ENCODE measurements around the gene KAT6B.
A peak's percentile ranks its signal among the peaks of the same experiment; 100 is the strongest.

KAT6B gene

DNA sequence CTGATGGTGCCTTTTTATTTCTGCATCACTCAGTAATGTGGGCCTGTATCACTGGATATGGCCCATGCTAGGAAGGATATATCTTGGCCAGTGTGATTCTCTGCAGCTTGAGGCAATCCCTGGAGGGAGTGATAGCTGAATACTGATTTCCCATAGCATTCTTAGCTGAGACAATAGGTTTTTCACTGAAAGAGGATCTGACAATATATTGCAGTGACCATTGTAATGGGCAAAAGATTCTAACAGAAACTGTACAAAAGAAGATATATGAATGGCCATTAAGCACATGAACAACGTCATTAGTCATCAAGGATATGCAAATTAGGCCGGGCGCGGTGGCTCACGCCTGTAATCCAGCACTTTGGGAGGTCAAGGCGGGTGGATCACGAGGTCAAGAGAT is 117.8 kb downstream of the KAT6B start:
- Mint-ChIP-seq H3K36me3 (ENCODE audit: low read depth) (no peaks in the 10 kb centered on the region), H3K27ac (no peak overlapping the region), H3K27me3 (no peaks in the 10 kb centered on the region), H3K4me1 (ENCODE audit: low read depth) (peaks cover 35% of the 10 kb centered on the region), H3K9me3 (peaks cover 2% of the 10 kb centered on the region), H3K4me3 (no peak overlapping the region)
- no peak for DNase-seq

DNA sequence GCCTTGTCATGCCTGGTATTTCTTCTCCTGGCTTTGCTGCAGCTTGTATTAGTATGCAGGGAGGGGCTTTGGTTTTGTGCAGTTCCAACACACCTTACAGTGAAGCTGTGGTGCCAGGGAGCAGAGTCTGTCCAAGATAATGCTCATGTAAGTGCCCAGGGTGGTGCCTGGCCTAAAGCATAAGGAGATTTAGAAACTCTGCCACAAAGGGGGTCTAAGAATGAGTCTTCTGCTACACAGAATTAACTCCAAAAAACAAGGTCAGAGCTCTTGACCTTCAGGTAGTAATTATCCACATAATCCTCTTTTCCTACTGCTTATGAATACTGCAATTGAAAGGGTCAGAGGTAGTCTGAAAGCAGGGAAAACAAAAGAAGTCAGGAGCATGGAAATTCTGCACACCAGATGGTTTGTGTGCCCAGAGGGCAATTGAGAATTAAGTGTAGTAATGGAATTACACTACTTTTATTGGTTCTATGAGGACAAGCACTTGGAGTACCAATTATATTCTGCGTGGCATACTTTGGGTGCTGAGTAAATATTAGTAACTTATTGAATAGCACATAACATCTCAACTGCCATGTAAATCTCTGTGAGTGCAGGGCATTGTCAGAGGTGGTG is 121.5 kb downstream of the KAT6B start:
- Mint-ChIP-seq H3K27me3 (no peaks in the 10 kb centered on the region), H3K9me3 (peaks cover 2% of the 10 kb centered on the region), H3K27ac (no peak overlapping the region), H3K36me3 (ENCODE audit: low read depth) (no peaks in the 10 kb centered on the region), H3K4me1 (ENCODE audit: low read depth) (peaks cover 51% of the 10 kb centered on the region), H3K4me3 (no peak overlapping the region)
- no peak for DNase-seq

DNA sequence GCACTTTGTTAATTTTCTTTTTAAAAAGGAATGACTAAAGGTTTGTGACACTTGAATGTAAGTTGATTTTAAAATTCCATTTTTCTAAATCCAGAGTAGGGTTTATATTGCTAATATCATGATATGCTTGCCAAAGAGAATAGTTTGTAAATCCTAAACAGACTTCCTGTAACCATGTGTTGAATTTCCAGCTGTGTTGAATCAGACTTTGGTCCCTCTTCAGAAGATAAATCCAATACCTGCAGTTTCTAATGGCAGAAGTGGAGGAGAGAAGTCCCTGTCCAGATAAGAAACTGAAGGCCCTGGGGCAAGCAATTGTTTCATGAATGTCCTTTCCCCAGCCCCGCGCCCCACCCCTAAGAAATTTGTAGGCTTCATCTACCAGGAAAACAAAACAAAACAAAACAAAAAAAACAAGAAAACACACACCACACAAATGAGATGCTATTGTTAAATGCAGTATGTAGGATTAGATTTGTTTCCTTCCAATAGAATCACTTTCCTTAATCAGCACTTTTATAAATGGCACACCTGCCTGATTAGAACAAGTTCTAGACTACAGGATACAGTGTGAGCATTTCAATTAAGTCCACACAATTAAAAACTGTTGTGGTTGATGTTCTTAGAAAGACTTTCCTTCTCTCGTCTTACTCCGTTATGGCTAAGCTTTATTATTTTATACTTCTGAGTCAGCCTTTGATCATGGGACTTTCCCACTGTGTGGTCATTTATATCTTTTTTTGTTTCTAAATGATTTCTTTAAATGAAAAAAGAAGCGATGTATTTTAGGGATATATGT is 122.8 kb downstream of the KAT6B start:
- H3K27me3 Mint-ChIP-seq: no peaks in the 10 kb centered on the region
- H3K27ac Mint-ChIP-seq: peak overlapping the region; percentile 51
- no peaks in the 10 kb centered on the region for H3K36me3 Mint-ChIP-seq (ENCODE audit: low read depth)
- no peak for DNase-seq
- H3K9me3 Mint-ChIP-seq: no peaks in the 10 kb centered on the region
- peaks cover 56% of the 10 kb centered on the region for H3K4me1 Mint-ChIP-seq (ENCODE audit: low read depth)
- no peak overlapping the region for H3K4me3 Mint-ChIP-seq

DNA sequence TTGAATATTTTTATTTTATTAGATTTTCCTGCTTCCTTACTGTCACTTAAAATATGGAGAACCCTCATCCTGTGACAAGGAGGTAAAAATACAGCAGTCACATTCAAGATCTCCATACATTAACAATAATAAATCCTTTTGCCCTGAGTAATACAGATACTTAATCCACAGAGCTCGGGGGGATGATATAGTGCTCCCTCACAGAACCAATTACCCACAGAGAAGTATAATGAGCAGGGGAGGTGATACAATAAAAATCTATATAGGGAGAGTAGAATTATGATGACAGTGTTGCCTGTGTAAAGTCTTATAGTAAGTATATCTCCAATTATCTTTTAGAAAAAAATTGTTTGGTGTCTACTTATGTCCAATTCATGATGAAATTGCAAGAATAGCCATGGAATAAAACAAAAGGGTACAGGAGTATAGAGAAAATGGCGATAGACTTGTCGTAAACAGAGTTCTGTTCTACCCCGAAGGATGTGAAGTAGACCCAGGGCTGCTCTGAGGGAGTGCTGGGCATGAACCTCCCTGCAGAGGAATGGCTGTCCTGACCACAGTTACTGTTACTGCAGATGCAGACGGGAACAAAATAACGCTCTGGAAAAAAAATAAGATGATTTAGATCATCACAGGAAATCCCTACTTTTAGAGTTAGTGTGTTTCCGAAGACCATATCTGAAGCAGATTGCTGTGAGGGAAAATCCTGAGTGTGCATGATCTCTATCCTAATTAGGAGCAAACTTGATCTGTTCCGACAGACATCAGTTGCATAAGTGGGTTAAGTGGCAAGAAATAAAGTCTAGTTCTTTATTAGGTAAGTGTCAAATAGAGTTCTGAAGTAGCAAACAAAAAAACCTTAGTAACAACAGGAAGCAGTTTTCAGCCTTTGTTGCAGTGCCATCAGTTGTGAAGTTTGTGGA is 123.7 kb downstream of the KAT6B start:
- Mint-ChIP-seq H3K9me3 (no peaks in the 10 kb centered on the region), H3K27me3 (no peaks in the 10 kb centered on the region), H3K27ac (no peak overlapping the region), H3K4me3 (no peak overlapping the region), H3K36me3 (ENCODE audit: low read depth) (no peaks in the 10 kb centered on the region), H3K4me1 (ENCODE audit: low read depth) (peaks cover 57% of the 10 kb centered on the region)
- no peak for DNase-seq

DNA sequence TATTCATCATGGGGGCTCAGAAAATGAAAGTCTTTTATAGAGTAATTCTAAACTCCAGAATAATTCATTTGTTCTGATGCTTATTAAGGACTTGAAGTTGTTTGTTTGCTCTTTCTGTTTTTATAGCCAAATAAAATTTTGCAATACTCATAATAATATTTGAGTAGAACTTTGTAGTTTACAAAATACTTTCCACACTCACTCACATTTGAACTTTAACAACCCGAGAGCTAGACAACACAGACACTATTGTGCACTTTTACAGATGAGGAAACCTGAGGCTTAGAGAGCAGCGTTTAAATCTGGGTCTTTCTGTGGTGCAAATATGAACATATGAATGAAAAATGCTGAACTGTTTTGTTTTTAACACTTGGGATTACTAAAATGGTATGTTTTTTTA is 126.8 kb downstream of the KAT6B start:
- DNase-seq: no peak
- no peak overlapping the region for H3K27ac Mint-ChIP-seq
- H3K4me3 Mint-ChIP-seq: no peak overlapping the region
- no peaks in the 10 kb centered on the region for H3K27me3 Mint-ChIP-seq
- H3K4me1 Mint-ChIP-seq (ENCODE audit: low read depth): peaks cover 64% of the 10 kb centered on the region
- no peaks in the 10 kb centered on the region for H3K9me3 Mint-ChIP-seq
- no peaks in the 10 kb centered on the region for H3K36me3 Mint-ChIP-seq (ENCODE audit: low read depth)

DNA sequence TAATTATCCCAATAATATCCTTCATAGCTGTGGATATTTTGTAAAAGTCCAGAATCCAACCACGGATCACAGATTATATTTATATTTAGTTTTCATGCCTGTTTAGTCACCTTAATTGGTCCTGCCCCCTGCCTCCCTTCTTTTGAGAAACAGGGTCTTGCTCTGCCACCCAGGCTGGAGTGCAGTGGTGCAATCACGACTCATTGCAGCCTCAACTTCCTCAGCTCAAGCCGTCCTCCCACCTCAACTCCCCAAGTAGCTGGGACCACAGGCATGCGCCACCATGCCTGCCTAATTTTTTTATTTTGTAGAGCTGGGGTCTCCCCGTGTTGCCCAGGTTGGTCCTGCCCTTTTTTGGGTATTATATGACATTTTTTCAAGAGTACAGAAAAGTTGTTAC is 129.4 kb downstream of the KAT6B start:
- no peaks in the 10 kb centered on the region for H3K27me3 Mint-ChIP-seq
- peaks cover 49% of the 10 kb centered on the region for H3K4me1 Mint-ChIP-seq (ENCODE audit: low read depth)
- DNase-seq: no peak
- no peak overlapping the region for H3K4me3 Mint-ChIP-seq
- no peak overlapping the region for H3K27ac Mint-ChIP-seq
- H3K36me3 Mint-ChIP-seq (ENCODE audit: low read depth): no peaks in the 10 kb centered on the region
- no peaks in the 10 kb centered on the region for H3K9me3 Mint-ChIP-seq

DNA sequence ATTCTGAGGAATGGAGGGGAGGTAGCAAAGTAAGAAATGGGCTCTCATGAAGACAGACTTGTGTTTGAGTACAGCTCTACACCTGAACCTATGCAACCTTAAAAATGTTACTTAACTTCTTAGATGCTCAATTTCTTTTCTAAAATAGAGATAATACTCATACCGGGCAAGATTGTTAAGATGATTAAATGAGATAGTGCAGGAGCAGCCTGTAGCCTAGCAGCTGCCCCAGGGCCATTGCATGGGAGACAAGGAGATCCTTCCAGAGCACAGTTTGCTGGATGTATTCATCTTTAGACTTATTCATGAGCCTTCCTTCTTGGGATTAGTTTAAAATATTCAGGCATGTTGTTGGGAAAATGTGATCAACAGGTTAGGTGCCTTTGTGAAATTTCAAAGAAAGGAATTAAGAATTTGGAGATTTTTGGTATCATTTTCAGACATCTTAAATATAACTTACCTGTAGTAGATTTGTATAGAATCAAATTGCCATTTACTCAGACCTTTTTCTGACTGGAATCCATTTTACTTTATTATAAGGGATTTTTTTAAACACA is 130.2 kb downstream of the KAT6B start:
- no peaks in the 10 kb centered on the region for H3K27me3 Mint-ChIP-seq
- H3K4me1 Mint-ChIP-seq (ENCODE audit: low read depth): peaks cover 54% of the 10 kb centered on the region
- H3K27ac Mint-ChIP-seq: no peak overlapping the region
- no peak for DNase-seq
- H3K36me3 Mint-ChIP-seq (ENCODE audit: low read depth): peaks cover 3% of the 10 kb centered on the region
- H3K9me3 Mint-ChIP-seq: no peaks in the 10 kb centered on the region
- no peak overlapping the region for H3K4me3 Mint-ChIP-seq

DNA sequence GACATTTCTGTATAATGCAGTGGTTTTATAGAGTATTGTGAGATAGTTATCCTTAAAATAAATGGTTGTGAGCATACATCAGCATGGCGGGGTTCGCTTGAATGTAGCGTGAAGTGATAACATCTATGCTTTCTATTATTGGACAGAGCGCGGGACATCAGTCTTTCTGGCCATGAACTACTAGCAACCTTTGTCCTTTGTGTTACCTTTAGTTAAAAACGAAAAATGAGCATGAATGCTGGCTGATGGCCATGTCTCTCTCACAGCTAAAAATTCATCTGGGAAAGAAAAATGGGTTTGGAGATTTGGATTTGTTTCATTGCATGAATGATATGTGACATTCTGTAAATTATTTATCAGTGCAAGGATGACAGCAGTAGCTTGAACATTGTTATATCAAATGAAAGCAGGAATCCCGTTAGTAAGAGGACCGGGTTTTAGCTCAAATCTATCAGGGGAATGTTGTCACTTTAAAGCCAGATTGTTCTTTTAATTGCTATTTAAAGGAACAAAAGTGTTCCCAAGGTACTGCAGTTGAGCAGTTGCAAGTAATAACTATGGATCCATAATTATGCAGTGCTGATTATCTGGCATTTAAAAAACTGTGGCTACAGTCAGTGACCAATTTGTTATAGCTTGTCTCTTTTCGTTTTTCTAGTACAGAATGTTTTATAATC is 131.0 kb downstream of the KAT6B start:
- Mint-ChIP-seq H3K36me3 (ENCODE audit: low read depth) (peaks cover 3% of the 10 kb centered on the region), H3K4me3 (no peak overlapping the region), H3K4me1 (ENCODE audit: low read depth) (peaks cover 50% of the 10 kb centered on the region), H3K27ac (no peak overlapping the region), H3K9me3 (no peaks in the 10 kb centered on the region), H3K27me3 (no peaks in the 10 kb centered on the region)
- no peak for DNase-seq

DNA sequence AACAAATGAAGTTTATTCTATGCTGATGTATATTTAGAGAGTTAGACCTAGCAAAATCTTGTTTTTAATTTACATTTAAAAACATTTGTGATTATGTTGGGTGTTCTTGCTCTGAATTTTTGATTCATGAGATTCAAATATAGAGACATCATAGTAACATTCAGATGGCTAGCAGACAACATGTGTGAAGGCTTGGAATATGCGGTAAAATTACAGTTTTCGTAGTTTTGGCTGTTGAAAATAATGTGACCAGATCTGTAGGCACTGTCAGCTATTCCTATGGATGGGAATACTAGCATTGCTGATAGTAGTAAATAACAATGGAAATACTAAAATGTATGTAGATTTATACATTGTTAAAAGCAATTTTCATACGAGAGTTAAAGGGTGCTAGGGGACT is 131.9 kb downstream of the KAT6B start:
- peaks cover 3% of the 10 kb centered on the region for H3K36me3 Mint-ChIP-seq (ENCODE audit: low read depth)
- no peak overlapping the region for H3K27ac Mint-ChIP-seq
- H3K9me3 Mint-ChIP-seq: no peaks in the 10 kb centered on the region
- H3K27me3 Mint-ChIP-seq: no peaks in the 10 kb centered on the region
- H3K4me3 Mint-ChIP-seq: no peak overlapping the region
- no peak for DNase-seq
- peaks cover 49% of the 10 kb centered on the region for H3K4me1 Mint-ChIP-seq (ENCODE audit: low read depth)

DNA sequence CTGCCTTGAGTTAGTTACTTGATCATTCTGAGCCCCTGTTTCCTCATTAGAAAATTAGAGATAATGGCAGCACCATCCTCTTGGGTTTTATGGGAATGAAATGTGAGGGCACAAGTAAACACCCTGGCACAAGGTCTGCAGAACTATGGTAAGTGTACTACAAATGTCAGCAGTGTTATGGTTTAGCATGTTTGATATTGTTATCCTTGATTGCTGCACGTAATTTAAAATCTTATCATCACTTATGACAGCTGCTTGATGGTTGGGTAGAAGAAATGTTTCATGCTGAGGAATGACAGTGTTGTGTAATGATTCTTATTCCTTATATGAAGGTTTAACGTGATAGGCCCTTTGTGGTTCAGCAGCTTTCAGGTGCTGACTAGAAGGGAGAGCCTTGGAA is 134.3 kb downstream of the KAT6B start:
- H3K4me3 Mint-ChIP-seq: no peak overlapping the region
- peaks cover 12% of the 10 kb centered on the region for H3K36me3 Mint-ChIP-seq (ENCODE audit: low read depth)
- no peak overlapping the region for H3K27ac Mint-ChIP-seq
- no peaks in the 10 kb centered on the region for H3K9me3 Mint-ChIP-seq
- H3K27me3 Mint-ChIP-seq: no peaks in the 10 kb centered on the region
- H3K4me1 Mint-ChIP-seq (ENCODE audit: low read depth): peaks cover 55% of the 10 kb centered on the region
- DNase-seq: no peak

DNA sequence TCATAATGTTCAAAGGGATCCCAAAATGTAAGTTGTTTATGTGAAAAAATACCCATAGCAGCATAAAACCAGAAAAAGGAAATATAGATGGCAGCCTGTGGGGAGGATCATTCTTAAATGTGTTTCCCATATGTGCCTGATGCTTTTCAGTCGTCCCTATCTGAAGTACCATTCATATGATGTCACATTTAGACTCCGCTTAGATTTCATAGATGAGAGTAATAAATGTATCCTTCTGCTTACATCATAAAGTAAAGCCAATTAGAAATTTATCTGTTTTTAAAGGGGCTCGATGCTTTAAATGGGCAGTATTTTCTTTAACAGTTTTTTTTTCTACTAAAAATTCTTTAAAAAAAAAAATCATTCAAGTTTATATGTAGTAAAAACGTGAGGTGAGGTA is 136.1 kb downstream of the KAT6B start:
- DNase-seq: no peak
- H3K27me3 Mint-ChIP-seq: no peaks in the 10 kb centered on the region
- H3K27ac Mint-ChIP-seq: no peak overlapping the region
- peaks cover 17% of the 10 kb centered on the region for H3K36me3 Mint-ChIP-seq (ENCODE audit: low read depth)
- peaks cover 42% of the 10 kb centered on the region for H3K4me1 Mint-ChIP-seq (ENCODE audit: low read depth)
- no peak overlapping the region for H3K4me3 Mint-ChIP-seq
- no peaks in the 10 kb centered on the region for H3K9me3 Mint-ChIP-seq

DNA sequence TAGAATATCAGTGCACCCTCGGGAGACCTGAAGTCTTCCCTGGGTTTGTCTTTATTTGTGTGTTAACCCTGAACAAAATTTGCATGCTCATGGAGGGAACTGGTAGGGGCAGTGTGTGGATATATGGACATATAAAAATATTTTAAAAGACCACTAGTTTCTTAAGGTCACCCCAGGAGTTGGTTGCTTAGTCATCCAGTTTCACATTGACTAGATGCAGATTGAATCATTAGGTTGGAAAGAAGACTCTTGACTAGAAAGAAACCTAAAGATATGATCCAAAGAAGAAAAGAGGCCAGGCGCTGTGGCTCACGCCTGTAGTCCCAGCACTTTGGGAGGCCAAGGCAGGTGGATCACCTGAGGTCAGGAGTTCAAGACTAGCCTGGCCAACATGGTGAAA is 137.1 kb downstream of the KAT6B start:
- peak overlapping the region; percentile 79 for H3K27ac Mint-ChIP-seq
- peaks cover 48% of the 10 kb centered on the region for H3K4me1 Mint-ChIP-seq (ENCODE audit: low read depth)
- no peaks in the 10 kb centered on the region for H3K9me3 Mint-ChIP-seq
- peaks cover 17% of the 10 kb centered on the region for H3K36me3 Mint-ChIP-seq (ENCODE audit: low read depth)
- no peak overlapping the region for H3K4me3 Mint-ChIP-seq
- DNase-seq: no peak
- no peaks in the 10 kb centered on the region for H3K27me3 Mint-ChIP-seq

DNA sequence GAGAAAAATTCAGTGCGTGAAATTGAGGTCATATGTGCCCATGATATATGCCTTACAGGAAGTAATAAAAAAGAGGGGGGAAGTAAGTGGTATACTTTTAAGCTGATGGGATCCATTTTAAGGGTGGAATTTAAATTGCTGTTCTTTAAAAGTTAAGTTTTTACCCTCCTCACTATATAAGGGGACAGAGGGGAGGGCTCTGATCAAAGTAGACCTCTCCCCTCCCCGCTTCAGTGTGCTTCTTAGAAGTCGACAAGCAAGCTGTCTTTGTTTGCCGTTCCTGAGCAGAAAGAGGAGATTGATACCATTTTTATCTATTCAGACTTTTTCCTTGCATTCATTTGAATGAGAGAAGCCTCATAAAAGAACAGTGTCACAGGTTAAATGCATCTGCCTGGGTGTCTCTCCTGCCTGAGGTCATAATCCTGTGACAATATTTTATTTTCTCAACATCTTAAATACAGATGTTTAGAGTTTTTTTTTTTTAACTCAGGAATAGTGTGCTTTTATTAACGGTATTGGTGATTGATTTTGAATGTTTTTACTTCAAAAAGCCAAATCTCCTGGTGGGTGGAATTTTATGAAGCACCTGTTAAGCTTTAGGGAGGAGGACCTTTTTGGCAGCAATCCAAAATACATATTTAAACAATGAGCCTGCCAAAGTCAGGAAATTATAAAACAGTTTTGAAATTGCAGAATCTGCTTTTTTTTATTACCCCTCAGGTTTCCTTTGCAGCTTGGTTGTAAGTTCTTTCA is 141.7 kb downstream of the KAT6B start:
- peaks cover 46% of the 10 kb centered on the region for H3K4me1 Mint-ChIP-seq (ENCODE audit: low read depth)

More for the DNA sequence above, 141.7 kb downstream of the KAT6B start:
- H3K27me3 Mint-ChIP-seq: no peaks in the 10 kb centered on the region
- DNase-seq: no peak
- peaks cover 18% of the 10 kb centered on the region for H3K36me3 Mint-ChIP-seq (ENCODE audit: low read depth)
- peak overlapping the region; percentile 93 for H3K27ac Mint-ChIP-seq
- no peaks in the 10 kb centered on the region for H3K9me3 Mint-ChIP-seq
- H3K4me3 Mint-ChIP-seq: peak overlapping the region; percentile 60
